ENCODE data around the gene BMPER.

The BMPER gene

GRCh38 chr7:34036051-34036920 lies 130.9 kb downstream of the BMPER start:
- no peak for DNase-seq

- DNase-seq, result no peak
Measured at GRCh38 chr7:34036972-34037792, 131.8 kb downstream of the BMPER start.

- DNase-seq, result no peak
Measured at GRCh38 chr7:34038816-34039470, 133.6 kb downstream of the BMPER start.

GRCh38 chr7:34041707-34042106 lies 136.4 kb downstream of the BMPER start:
- no peak for DNase-seq

- DNase-seq, result no peak
Measured at GRCh38 chr7:34042406-34042805, 137.1 kb downstream of the BMPER start.

- no peak for DNase-seq
Measured at GRCh38 chr7:34043461-34044305, 138.3 kb downstream of the BMPER start.

GRCh38 chr7:34044306-34044643 lies 138.9 kb downstream of the BMPER start:
- DNase-seq, result no peak

GRCh38 chr7:34044734-34045353 lies 139.5 kb downstream of the BMPER start:
- DNase-seq, result no peak

GRCh38 chr7:34048445-34048844 lies 143.1 kb downstream of the BMPER start:
- no peak for DNase-seq

GRCh38 chr7:34054075-34054474 lies 148.7 kb downstream of the BMPER start:
- no peak for DNase-seq

- DNase-seq, result no peak
Measured at GRCh38 chr7:34057136-34057535, 151.8 kb downstream of the BMPER start.

- DNase-seq, result no peak
Measured at GRCh38 chr7:34057956-34058355, 152.6 kb downstream of the BMPER start.

- no peak for DNase-seq
Measured at GRCh38 chr7:34058801-34059135, 153.4 kb downstream of the BMPER start.

- DNase-seq, result no peak
Measured at GRCh38 chr7:34059136-34059828, 153.9 kb downstream of the BMPER start.

GRCh38 chr7:34060196-34060947 lies 155.0 kb downstream of the BMPER start:
- no peak for DNase-seq

- no peak for DNase-seq
Measured at GRCh38 chr7:34061149-34061548, 155.8 kb downstream of the BMPER start.

- no peak for DNase-seq
Measured at GRCh38 chr7:34062341-34062740, 157.0 kb downstream of the BMPER start.

- DNase-seq, result no peak
Measured at GRCh38 chr7:34062826-34063225, 157.5 kb downstream of the BMPER start.

- no peak for DNase-seq
Measured at GRCh38 chr7:34064519-34065158, 159.3 kb downstream of the BMPER start.

- DNase-seq, result no peak
Measured at GRCh38 chr7:34066411-34066810, 161.1 kb downstream of the BMPER start.
